HepG2 (cell line): ENCODE data around the gene MAPK1. TPM values are rescaled to one million over a fixed set of nuclear protein-coding genes. Genes with fewer than 3 reads are reported as not detected.

Experiments
- ATAC-seq: fragments of 200-7000 bp; cut with Tn5 transposase; 3 replicates; pipeline ENCODE4 v1.9.1; 2020; ENCODE audit warnings: mild to moderate bottlenecking, moderate library complexity
- BruUV-seq: library from RNA; stranded (reverse); fragments of 400-500 nt; replicated peaks from 2 replicates; lab custom pipeline; 2021; lab: Mats Ljungman, UMichigan
- CTCF ChIA-PET: fragments of 300-600 bp; formaldehyde crosslinking; extraction: SDS; loops from one replicate; lab custom pipeline; 2021; ENCODE audit warnings: low total read pairs, inconsistent platforms, low intra/inter-chr PET ratio; lab: Yijun Ruan, JAX
- POLR2A ChIA-PET: fragments of 350-600 bp; sonication (Branson Sonifier 250); formaldehyde crosslinking; loops from one replicate; lab custom pipeline; 2020; ENCODE audit warnings: antibody characterized with exemption, inconsistent platforms; lab: Yijun Ruan, JAX
- DNase-seq: peaks from one replicate; pipeline ENCODE4 v3.0.0-alpha.2; 2015; ENCODE audit warnings: low spot score
- FAIRE-seq: peaks from 3 replicates; lab custom pipeline; 2011; peaks lifted over from hg19 to GRCh38; lab: Jason Lieb, UNC
- H2AFZ ChIP-seq: one replicate; pipeline ENCODE4 v1.6.1; 2011; ENCODE audit warnings: low read length, inconsistent platforms
- H3K27ac ChIP-seq: fragments of 300-600 bp; 3 replicates; pipeline ENCODE4 v1.8.0; 2011; ENCODE audit warnings: mixed run types, mild to moderate bottlenecking, mixed read lengths, low read length, inconsistent platforms; ENCODE audit not compliant: insufficient read depth; ENCODE audit errors: extremely low read length
- H3K27me3 ChIP-seq, 2 experiments: fragments of 200-600 bp in 1 of 2; 2 replicates in 1 of 2; 3 replicates in 1 of 2; pipeline versions ENCODE4 v1.6.0 to v1.8.0; 2011; ENCODE audit warnings: low read length in 2 of 2, mild to moderate bottlenecking in 2 of 2, moderate library complexity in 2 of 2, inconsistent platforms in 1 of 2; ENCODE audit not compliant: insufficient read depth in 2 of 2, control insufficient read depth in 1 of 2
- H3K36me3 ChIP-seq, 2 experiments: fragments of 200-600 bp in 1 of 2; replicated peaks in 1 of 2; 2 replicates in 1 of 2; 3 replicates in 1 of 2; pipeline versions ENCODE4 v1.5.1 to v1.8.0; 2011; ENCODE audit warnings: low read length in 2 of 2, inconsistent platforms in 1 of 2; ENCODE audit not compliant: insufficient read depth in 2 of 2, control insufficient read depth in 1 of 2
- H3K4me1 ChIP-seq: 2 replicates; pipeline ENCODE4 v1.5.1; 2012; ENCODE audit warnings: low read length, inconsistent platforms; ENCODE audit not compliant: insufficient read depth
- H3K4me2 ChIP-seq: 2 replicates; pipeline ENCODE4 v1.6.0; 2011; ENCODE audit warnings: low read depth, low read length, inconsistent platforms
- H3K4me3 ChIP-seq, 3 experiments: fragments of 200-600 bp in 1 of 3; sonication (generic), shearing (Covaris generic) in 1 of 3; replicated peaks in 1 of 3; 2 replicates each; pipeline ENCODE4 v1.5.1; 2011 to 2016; ENCODE audit warnings: low read length in 3 of 3, inconsistent platforms in 2 of 3, low read depth in 2 of 3, mild to moderate bottlenecking in 2 of 3, control low read depth in 1 of 3, mixed read lengths in 1 of 3; ENCODE audit not compliant: insufficient read depth in 1 of 3
- H3K79me2 ChIP-seq: one replicate; pipeline ENCODE4 v1.6.1; 2011; ENCODE audit warnings: low read length, inconsistent platforms; ENCODE audit not compliant: insufficient read depth
- H3K9ac ChIP-seq: 2 replicates; pipeline ENCODE4 v1.6.0; 2011; ENCODE audit warnings: mild to moderate bottlenecking, low read depth, low read length, inconsistent platforms; ENCODE audit not compliant: insufficient read depth
- H3K9me3 ChIP-seq: 2 replicates; pipeline ENCODE4 v1.5.1; 2012; ENCODE audit warnings: mild to moderate bottlenecking, low read length
- H4K20me1 ChIP-seq: 2 replicates; pipeline ENCODE4 v1.6.0; 2011; ENCODE audit warnings: inconsistent platforms, mild to moderate bottlenecking, low read length, moderate library complexity; ENCODE audit not compliant: insufficient read depth
- KLF16 ChIP-seq, 2 experiments: sonication (generic) in 1 of 2; formaldehyde crosslinking in 1 of 2; IDR thresholded peaks; 2 replicates each; pipeline versions ENCODE4 v1.6.1 to v1.8.0; 2016 to 2023; ENCODE audit warnings: missing genetic modification reagents in 2 of 2, missing compliant biosample characterization in 1 of 2
- MED1 ChIP-seq: sonication (generic); formaldehyde crosslinking; IDR thresholded peaks from 2 replicates; pipeline ENCODE4 v1.4.0; 2020; ENCODE audit warnings: missing genetic modification reagents
- PHF20 ChIP-seq: sonication (generic); formaldehyde crosslinking; IDR thresholded peaks from 2 replicates; pipeline ENCODE4 v1.5.0; 2020; ENCODE audit warnings: mild to moderate bottlenecking, missing genetic modification reagents
- POLR2AphosphoS5 ChIP-seq: IDR thresholded peaks from 2 replicates; pipeline ENCODE4 v1.6.1; 2012; ENCODE audit warnings: low read depth, low read length
- ZFP36L1 ChIP-seq: sonication (generic); formaldehyde crosslinking; IDR thresholded peaks from 2 replicates; pipeline ENCODE4 v1.8.0; 2022; ENCODE audit warnings: mild to moderate bottlenecking, missing genetic modification reagents, moderate library complexity
- ZIK1 ChIP-seq: sonication (generic); formaldehyde crosslinking; IDR thresholded peaks from 2 replicates; pipeline ENCODE4 v1.5.0; 2020; ENCODE audit warnings: mild to moderate bottlenecking, low read depth, missing genetic modification reagents, borderline replicate concordance
- ZNF160 ChIP-seq: sonication (generic); formaldehyde crosslinking; IDR thresholded peaks from 2 replicates; pipeline ENCODE4 v1.8.0; 2022; ENCODE audit warnings: mild to moderate bottlenecking, inconsistent platforms, missing genetic modification reagents
- ZNF350 ChIP-seq: sonication (generic); formaldehyde crosslinking; IDR thresholded peaks from 2 replicates; pipeline ENCODE4 v1.4.0; 2020; ENCODE audit warnings: mild to moderate bottlenecking, low read depth, missing genetic modification reagents, borderline replicate concordance
- ZSCAN20 ChIP-seq: sonication (generic); formaldehyde crosslinking; IDR thresholded peaks from 2 replicates; pipeline ENCODE4 v1.4.0; 2020; ENCODE audit warnings: missing genetic modification reagents, mild to moderate bottlenecking, borderline replicate concordance
- WGBS: methylation state at CpG from one replicate; pipeline ENCODE4 v1.1.6; 2017; ENCODE audit warnings: low lambda C conversion rate; 5-methylcytosine and 5-hydroxymethylcytosine counted together
- in situ Hi-C: cut with HindIII; loops from 2 replicates; pipeline ENCODE4 v1.10.0; 2017; ENCODE audit warnings: low pct_unique_long_range_greater_than_20kb; ENCODE audit not compliant: extremely low pct_ligation_motif_present
- intact Hi-C: fragments of 100-400 bp; cut with micrococcal nuclease; formaldehyde crosslinking; loops from one replicate; pipeline ENCODE4 v1.10.0; 2022; ENCODE audit not compliant: unreplicated experiment
- polyA plus RNA-seq, 8 experiments: library from polyadenylated mRNA; depleted of rRNA in 3 of 8; stranded (reverse) in 7 of 8; unstranded in 1 of 8; fragments of >200 nt; fragmentation: Illumina TruSeq in 4 of 8; extraction: Trizol in 4 of 8; gene quantifications; 2 replicates each; pipeline versions ENCODE4 v1.2.1 to v1.2.3, GENCODE V29; 2011 to 2016; ENCODE audit warnings: low read depth in 4 of 8, missing spikeins in 1 of 8, mixed read lengths in 1 of 8; ENCODE audit not compliant: insufficient read depth in 1 of 8
- total RNA-seq, 5 experiments: library from RNA; depleted of rRNA; stranded (reverse); fragments of >200 nt; fragmentation: Illumina TruSeq; extraction: Trizol; gene quantifications; 2 replicates each; pipeline ENCODE4 v1.2.3, GENCODE V29; 2016; ENCODE audit warnings: low read depth in 1 of 5
- TF ChIP-seq, protein P1 (sequence below): sonication (generic); formaldehyde crosslinking; IDR thresholded peaks from 2 replicates; pipeline ENCODE4 v1.4.0; 2020; ENCODE audit warnings: missing genetic modification reagents
- TF ChIP-seq, protein P2 (sequence below): sonication (generic); formaldehyde crosslinking; IDR thresholded peaks from 2 replicates; pipeline ENCODE4 v1.4.0; 2020; ENCODE audit warnings: missing genetic modification reagents
- TF ChIP-seq, protein P3 (sequence below): sonication (generic); formaldehyde crosslinking; IDR thresholded peaks from 2 replicates; pipeline ENCODE4 v1.4.0; 2020; ENCODE audit warnings: mild to moderate bottlenecking, low read depth, missing genetic modification reagents

The MAPK1 gene
- total and polyA plus RNA-seq, 2 of the 13 experiments (the other 11 are each of a cell fraction or from before 2014, with no cell fraction given), result 107 to 114 TPM

DNA sequence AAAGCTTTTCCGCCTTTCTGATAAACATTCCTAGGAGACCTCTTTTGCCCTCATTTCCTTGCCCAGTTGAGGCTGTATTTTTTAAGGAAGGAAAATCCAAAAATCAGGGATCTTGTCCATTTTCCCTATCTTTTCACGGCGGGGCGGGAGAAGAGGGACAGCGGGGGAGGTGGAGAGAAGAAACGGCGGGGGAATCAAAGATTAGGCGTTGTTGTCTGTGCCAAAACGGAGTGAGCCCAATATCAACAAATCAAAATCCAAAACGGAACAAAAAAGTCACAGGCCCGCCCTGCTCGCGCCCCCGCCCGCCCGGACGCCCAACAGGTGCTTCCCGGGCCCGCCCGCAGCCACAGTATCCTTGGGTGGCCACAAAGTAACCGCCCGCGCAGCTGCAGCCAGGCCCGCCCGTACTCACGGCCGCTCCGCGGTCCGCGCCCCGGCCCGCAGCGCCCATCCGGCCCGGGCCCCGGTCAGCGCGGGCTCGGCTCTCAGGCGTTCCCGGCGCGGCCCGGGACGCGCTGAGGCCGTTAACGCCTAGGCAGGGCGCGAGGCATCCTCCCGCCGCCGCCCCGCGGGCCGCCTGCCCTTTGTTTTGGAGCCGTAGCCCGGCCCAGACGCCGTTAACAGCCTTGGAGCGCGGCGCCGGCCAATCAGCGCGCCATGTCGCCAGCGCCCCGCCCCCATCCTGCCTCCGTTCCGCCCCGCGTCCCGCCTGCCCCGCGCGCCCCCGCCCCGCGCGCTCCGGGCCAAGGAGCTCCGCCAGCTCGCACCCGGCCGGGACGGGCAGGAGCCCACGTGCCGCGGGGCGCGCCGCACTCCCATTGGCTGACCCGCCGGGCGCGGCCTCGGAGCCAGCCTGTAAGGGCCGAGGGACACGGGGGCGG is 132.0 kb downstream of the MAPK1 start, which contains the start of gene YPEL1:
TSS of gene YPEL1 (minus strand) at position 595 of the 884 bp plus-strand sequence. CDS start 25,050 bp downstream, outside the sequence.
- Histone ChIP-seq H3K9ac (peak within 1 kb of the TSS; percentile 51; the same call in 1 of the 2 replicates), H4K20me1 (no peaks in the 10 kb centered on the region), H3K36me3 (no peaks in the 10 kb centered on the region), H3K27ac (no peak within 1 kb of the TSS), H3K9me3 (no peaks in the 10 kb centered on the region), H2AFZ (peak within 1 kb of the TSS; percentile 56), H3K4me1 (peaks cover 21% of the 10 kb centered on the region), H3K4me2 (peak within 1 kb of the TSS; percentile 98), H3K79me2 (no peaks in the 10 kb centered on the region), H3K27me3 (peaks cover 4 to 35% of the 10 kb centered on the region in 2 experiments; a peak in 3 of 5 replicates), H3K4me3 (peak within 1 kb of the TSS; percentile 51 to 74 (median 62))
- ATAC-seq (peak; percentile 90), DNase-seq (peak; percentile 76), FAIRE-seq (no peak)
- ChIA-PET CTCF (no interaction called here), POLR2A (interaction anchor here (0.5 to 1.4 kb wide), 5 partner anchors 10 to 129 kb away, joined by 3 to 4 read pairs (median 4); partner anchors contain the start of gene PPIL2)
- 4% methylated on average over 14 of the region's 102 CpGs for WGBS
- intact Hi-C loops (no loop called here), in situ Hi-C loops (no loop called here)
- no TSS peak for BruUV-seq
- TF ChIP-seq, protein P1, sequence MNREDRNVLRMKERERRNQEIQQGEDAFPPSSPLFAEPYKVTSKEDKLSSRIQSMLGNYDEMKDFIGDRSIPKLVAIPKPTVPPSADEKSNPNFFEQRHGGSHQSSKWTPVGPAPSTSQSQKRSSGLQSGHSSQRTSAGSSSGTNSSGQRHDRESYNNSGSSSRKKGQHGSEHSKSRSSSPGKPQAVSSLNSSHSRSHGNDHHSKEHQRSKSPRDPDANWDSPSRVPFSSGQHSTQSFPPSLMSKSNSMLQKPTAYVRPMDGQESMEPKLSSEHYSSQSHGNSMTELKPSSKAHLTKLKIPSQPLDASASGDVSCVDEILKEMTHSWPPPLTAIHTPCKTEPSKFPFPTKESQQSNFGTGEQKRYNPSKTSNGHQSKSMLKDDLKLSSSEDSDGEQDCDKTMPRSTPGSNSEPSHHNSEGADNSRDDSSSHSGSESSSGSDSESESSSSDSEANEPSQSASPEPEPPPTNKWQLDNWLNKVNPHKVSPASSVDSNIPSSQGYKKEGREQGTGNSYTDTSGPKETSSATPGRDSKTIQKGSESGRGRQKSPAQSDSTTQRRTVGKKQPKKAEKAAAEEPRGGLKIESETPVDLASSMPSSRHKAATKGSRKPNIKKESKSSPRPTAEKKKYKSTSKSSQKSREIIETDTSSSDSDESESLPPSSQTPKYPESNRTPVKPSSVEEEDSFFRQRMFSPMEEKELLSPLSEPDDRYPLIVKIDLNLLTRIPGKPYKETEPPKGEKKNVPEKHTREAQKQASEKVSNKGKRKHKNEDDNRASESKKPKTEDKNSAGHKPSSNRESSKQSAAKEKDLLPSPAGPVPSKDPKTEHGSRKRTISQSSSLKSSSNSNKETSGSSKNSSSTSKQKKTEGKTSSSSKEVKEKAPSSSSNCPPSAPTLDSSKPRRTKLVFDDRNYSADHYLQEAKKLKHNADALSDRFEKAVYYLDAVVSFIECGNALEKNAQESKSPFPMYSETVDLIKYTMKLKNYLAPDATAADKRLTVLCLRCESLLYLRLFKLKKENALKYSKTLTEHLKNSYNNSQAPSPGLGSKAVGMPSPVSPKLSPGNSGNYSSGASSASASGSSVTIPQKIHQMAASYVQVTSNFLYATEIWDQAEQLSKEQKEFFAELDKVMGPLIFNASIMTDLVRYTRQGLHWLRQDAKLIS, result no peak
- TF ChIP-seq ZNF160 (CRISPR knock-in tag) (peak; percentile 67; the same call in 1 of the 2 replicates), KLF16 (CRISPR knock-in tag; IDR thresholded peaks at IDR 0.05) (no peak), ZSCAN20 (CRISPR knock-in tag) (peak; percentile 62; the same call in 1 of the 2 replicates), ZFP36L1 (CRISPR knock-in tag) (peak; percentile 43; the same call in 1 of the 2 replicates), ZIK1 (CRISPR knock-in tag) (peak; percentile 92; the same call in 1 of the 2 replicates), MED1 (CRISPR knock-in tag) (0 out of 2 replicates have a peak, but pooled peaks have one; percentile 50), PHF20 (no peak), POLR2AphosphoS5 (no peak), ZNF350 (no peak)
- TF ChIP-seq, protein P2, sequence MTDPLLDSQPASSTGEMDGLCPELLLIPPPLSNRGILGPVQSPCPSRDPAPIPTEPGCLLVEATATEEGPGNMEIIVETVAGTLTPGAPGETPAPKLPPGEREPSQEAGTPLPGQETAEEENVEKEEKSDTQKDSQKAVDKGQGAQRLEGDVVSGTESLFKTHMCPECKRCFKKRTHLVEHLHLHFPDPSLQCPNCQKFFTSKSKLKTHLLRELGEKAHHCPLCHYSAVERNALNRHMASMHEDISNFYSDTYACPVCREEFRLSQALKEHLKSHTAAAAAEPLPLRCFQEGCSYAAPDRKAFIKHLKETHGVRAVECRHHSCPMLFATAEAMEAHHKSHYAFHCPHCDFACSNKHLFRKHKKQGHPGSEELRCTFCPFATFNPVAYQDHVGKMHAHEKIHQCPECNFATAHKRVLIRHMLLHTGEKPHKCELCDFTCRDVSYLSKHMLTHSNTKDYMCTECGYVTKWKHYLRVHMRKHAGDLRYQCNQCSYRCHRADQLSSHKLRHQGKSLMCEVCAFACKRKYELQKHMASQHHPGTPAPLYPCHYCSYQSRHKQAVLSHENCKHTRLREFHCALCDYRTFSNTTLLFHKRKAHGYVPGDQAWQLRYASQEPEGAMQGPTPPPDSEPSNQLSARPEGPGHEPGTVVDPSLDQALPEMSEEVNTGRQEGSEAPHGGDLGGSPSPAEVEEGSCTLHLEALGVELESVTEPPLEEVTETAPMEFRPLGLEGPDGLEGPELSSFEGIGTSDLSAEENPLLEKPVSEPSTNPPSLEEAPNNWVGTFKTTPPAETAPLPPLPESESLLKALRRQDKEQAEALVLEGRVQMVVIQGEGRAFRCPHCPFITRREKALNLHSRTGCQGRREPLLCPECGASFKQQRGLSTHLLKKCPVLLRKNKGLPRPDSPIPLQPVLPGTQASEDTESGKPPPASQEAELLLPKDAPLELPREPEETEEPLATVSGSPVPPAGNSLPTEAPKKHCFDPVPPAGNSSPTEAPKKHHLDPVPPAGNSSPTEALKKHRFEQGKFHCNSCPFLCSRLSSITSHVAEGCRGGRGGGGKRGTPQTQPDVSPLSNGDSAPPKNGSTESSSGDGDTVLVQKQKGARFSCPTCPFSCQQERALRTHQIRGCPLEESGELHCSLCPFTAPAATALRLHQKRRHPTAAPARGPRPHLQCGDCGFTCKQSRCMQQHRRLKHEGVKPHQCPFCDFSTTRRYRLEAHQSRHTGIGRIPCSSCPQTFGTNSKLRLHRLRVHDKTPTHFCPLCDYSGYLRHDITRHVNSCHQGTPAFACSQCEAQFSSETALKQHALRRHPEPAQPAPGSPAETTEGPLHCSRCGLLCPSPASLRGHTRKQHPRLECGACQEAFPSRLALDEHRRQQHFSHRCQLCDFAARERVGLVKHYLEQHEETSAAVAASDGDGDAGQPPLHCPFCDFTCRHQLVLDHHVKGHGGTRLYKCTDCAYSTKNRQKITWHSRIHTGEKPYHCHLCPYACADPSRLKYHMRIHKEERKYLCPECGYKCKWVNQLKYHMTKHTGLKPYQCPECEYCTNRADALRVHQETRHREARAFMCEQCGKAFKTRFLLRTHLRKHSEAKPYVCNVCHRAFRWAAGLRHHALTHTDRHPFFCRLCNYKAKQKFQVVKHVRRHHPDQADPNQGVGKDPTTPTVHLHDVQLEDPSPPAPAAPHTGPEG, result peak; percentile 100
- TF ChIP-seq, protein P3, sequence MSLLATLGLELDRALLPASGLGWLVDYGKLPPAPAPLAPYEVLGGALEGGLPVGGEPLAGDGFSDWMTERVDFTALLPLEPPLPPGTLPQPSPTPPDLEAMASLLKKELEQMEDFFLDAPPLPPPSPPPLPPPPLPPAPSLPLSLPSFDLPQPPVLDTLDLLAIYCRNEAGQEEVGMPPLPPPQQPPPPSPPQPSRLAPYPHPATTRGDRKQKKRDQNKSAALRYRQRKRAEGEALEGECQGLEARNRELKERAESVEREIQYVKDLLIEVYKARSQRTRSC (CRISPR knock-in tag), result no peak
